CD4-positive, CD25-positive, alpha-beta regulatory T cell (primary cell): ENCODE data around the gene PDGFRA. TPM values are rescaled to one million over a fixed set of nuclear protein-coding genes. Genes with fewer than 3 reads are reported as not detected.

Source experiments
- ATAC-seq, 2 donors: fragments of 150-1000 bp; cut with Tn5 transposase; one replicate each; pipeline ENCODE4 v1.10.0; 2021; ENCODE audit warnings: low read depth in 2 of 2, moderate number of reproducible peaks in 2 of 2, moderate library complexity in 1 of 2
- DNase-seq, 3 donors: peaks; one replicate each; pipeline versions ENCODE4 v3.0.0 to v3.0.0-alpha.2; 2012 to 2022; ENCODE audit warnings: mixed read lengths in 1 of 3
- H3K27ac ChIP-seq: one replicate; pipeline ENCODE4 v1.7.0; 2013; ENCODE audit warnings: mild to moderate bottlenecking, low read length; ENCODE audit not compliant: insufficient read depth, poor library complexity, severe bottlenecking
- H3K27me3 ChIP-seq: one replicate; pipeline ENCODE4 v1.7.0; 2013; ENCODE audit warnings: low read length; ENCODE audit not compliant: control insufficient read depth, insufficient read depth
- H3K36me3 ChIP-seq: one replicate; pipeline ENCODE4 v1.7.0; 2013; ENCODE audit warnings: mild to moderate bottlenecking, low read length, moderate library complexity; ENCODE audit not compliant: control insufficient read depth, insufficient read depth
- H3K4me1 ChIP-seq: 2 replicates; pipeline ENCODE4 v1.7.0; 2013; ENCODE audit warnings: mild to moderate bottlenecking, low read length; ENCODE audit not compliant: insufficient read depth, control insufficient read depth, poor library complexity, severe bottlenecking
- H3K4me3 ChIP-seq: one replicate; pipeline ENCODE4 v1.7.0; 2013; ENCODE audit warnings: low read depth, mild to moderate bottlenecking, low read length, moderate library complexity
- H3K9me3 ChIP-seq, 2 experiments: 1 replicate in 1 of 2; 2 replicates in 1 of 2; pipeline ENCODE4 v1.7.0; 2013; ENCODE audit warnings: low read length in 2 of 2, mild to moderate bottlenecking in 1 of 2, moderate library complexity in 1 of 2; ENCODE audit not compliant: control insufficient read depth in 2 of 2
- H3K27ac Mint-ChIP-seq, 3 donors: one replicate each; pipeline ENCODE4 v1.8.0; 2020 to 2022; ENCODE audit warnings: mild to moderate bottlenecking in 3 of 3, mixed read lengths in 3 of 3, moderate library complexity in 2 of 3
- H3K27me3 Mint-ChIP-seq: one replicate; pipeline ENCODE4 v1.8.0; 2022; ENCODE audit warnings: mild to moderate bottlenecking, mixed read lengths
- H3K36me3 Mint-ChIP-seq: one replicate; pipeline ENCODE4 v1.8.0; 2020; ENCODE audit warnings: mixed read lengths
- H3K4me1 Mint-ChIP-seq, 4 donors: one replicate each; pipeline ENCODE4 v1.8.0; 2020 to 2022; ENCODE audit warnings: mixed read lengths in 4 of 4, mild to moderate bottlenecking in 1 of 4
- H3K4me3 Mint-ChIP-seq, 4 donors: one replicate each; pipeline ENCODE4 v1.8.0; 2020 to 2022; ENCODE audit warnings: mild to moderate bottlenecking in 4 of 4, mixed read lengths in 4 of 4, moderate library complexity in 3 of 4
- H3K9me3 Mint-ChIP-seq, 7 donors: one replicate each; pipeline ENCODE4 v1.8.0; 2020 to 2022; ENCODE audit warnings: mixed read lengths in 7 of 7, mild to moderate bottlenecking in 3 of 7, moderate library complexity in 2 of 7
- polyA plus RNA-seq, 4 donors: library from polyadenylated mRNA; unstranded; fragments of 300-500 nt; fragmentation: Illumina TruSeq; gene quantifications; one replicate each; pipeline ENCODE4 v1.2.3, GENCODE V29; 2021
- total RNA-seq: library from RNA; stranded (reverse); gene quantifications from one replicate; pipeline ENCODE4 v1.2.3, GENCODE V29; 2022

Gene PDGFRA
- total and polyA plus RNA-seq, 5 donors from 2014 or later, result not detected

DNA sequence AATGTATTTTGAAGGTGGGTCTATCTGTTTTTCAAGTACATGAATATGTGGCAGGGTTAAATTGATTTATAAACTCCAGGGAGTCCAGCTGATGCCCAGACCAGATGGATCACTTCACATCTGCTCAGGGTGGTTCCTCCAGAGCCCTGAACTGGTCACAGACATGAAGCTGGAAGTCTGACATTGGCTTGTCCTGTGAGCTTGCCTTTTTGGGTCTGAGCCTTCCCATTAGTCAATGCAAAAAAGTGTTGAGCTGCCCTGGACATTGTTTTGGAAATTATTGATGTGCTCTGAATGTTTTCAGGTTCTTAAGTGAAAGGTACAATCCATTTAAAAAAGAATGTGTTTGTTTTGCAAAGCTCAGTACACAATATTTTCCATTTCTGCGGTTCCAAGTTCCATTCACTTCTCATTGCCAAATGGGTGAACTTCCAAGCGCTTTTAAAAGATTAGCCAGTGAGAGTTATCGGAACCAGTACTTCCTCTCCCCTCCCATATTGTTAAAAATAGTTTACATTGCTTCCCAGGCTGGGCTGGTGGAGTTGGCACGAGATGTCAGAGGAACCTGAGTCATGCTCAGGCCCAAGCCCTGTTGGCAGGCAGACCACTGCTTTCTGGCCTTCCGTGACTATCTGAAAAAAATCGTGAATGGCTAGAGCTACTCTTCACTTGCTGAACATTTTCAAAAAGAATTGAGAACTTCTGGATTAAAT is 52.1 kb downstream of the PDGFRA start:
- H3K27me3 ChIP-seq, result no peaks in the 10 kb centered on the region

DNA sequence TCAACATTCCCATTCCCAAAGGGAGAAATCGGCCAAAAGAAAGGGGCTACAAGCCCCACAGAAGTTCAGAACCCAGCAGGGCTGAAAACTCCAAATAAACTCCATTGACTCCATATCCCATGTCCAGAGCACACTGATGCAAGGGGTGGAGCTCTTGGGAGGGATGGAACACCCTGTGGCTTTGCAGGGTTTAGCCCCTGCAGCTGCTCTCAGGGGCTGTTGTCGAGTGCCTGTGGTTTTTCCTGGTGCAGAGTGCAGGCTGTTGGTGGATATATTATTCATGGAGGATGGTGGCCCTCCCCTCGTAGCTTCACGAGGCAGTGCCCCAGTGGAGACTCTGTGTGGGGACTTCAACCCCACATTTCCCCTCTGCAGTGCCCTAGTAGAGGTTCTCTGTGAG is 53.7 kb downstream of the PDGFRA start:
- Histone ChIP-seq H3K27ac (no peak overlapping the region), H3K9me3 (peaks cover 0 to 13% of the 10 kb centered on the region in 2 experiments), H3K27me3 (no peaks in the 10 kb centered on the region), H3K36me3 (no peaks in the 10 kb centered on the region), H3K4me3 (no peak overlapping the region), H3K4me1 (no peaks in the 10 kb centered on the region)
- no peaks in the 10 kb centered on the region for H3K4me1 Mint-ChIP-seq
- H3K36me3 Mint-ChIP-seq, result no peaks in the 10 kb centered on the region
- H3K4me3 Mint-ChIP-seq, result no peak overlapping the region
- ATAC-seq (no peak), DNase-seq (no peak)
- no peak overlapping the region for H3K27ac Mint-ChIP-seq
- H3K9me3 Mint-ChIP-seq, result peaks cover under 1 to 20% (median 7%) of the 10 kb centered on the region in 7 donors
- peaks cover 8% of the 10 kb centered on the region for H3K27me3 Mint-ChIP-seq

More for the DNA sequence above, 52.1 kb downstream of the PDGFRA start:
- Mint-ChIP-seq H3K27ac (no peak overlapping the region), H3K27me3 (peaks cover 12% of the 10 kb centered on the region), H3K9me3 (peaks cover 3 to 20% (median 7%) of the 10 kb centered on the region in 7 donors), H3K36me3 (no peaks in the 10 kb centered on the region), H3K4me3 (peak overlapping the region in 1 of 4 donors; percentile 65), H3K4me1 (no peaks in the 10 kb centered on the region)
- Histone ChIP-seq H3K27ac (no peak overlapping the region), H3K36me3 (no peaks in the 10 kb centered on the region), H3K4me3 (no peak overlapping the region), H3K4me1 (no peaks in the 10 kb centered on the region), H3K9me3 (peaks cover 0 to 13% of the 10 kb centered on the region in 2 experiments)
- DNase-seq, result no peak
- ATAC-seq, result no peak

- no peak overlapping the region for H3K27ac ChIP-seq
- no peaks in the 10 kb centered on the region for H3K27me3 ChIP-seq
- no peak for ATAC-seq
- no peaks in the 10 kb centered on the region for H3K4me1 ChIP-seq
- H3K9me3 Mint-ChIP-seq, result peaks cover 0 to 5% (median under 1%) of the 10 kb centered on the region in 7 donors
- no peaks in the 10 kb centered on the region for H3K4me1 Mint-ChIP-seq
- H3K27me3 Mint-ChIP-seq, result peaks cover 4% of the 10 kb centered on the region
- H3K27ac Mint-ChIP-seq, result no peak overlapping the region
- H3K4me3 ChIP-seq, result no peak overlapping the region
- DNase-seq, result peak in 1 of 3 donors; percentile 16
- no peak overlapping the region for H3K4me3 Mint-ChIP-seq
- H3K36me3 Mint-ChIP-seq, result no peaks in the 10 kb centered on the region
- H3K9me3 ChIP-seq, result no peaks in the 10 kb centered on the region
- no peaks in the 10 kb centered on the region for H3K36me3 ChIP-seq
Measured at GRCh38 chr4:54289316-54289715, 60.2 kb downstream of the PDGFRA start.

DNA sequence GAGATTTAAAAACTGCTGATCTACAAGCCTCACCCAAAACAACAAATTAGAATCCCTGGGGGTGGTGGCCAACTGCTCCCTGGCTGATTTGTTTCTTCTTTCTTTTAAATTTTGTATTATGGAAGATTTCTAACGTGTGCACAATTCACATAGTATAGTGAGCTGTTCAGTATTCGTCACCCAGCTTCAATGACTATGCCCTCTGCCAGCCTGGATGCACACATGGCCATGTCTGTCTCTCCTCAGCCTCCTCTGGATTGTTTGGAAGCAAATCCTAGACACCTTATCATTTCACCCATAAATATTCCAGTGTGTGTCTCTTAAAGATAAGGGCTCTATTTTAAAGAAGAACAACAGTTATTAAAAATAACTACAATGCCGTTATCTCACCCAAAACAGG is 61.9 kb downstream of the PDGFRA start:
- H3K4me3 Mint-ChIP-seq, result no peak overlapping the region
- H3K36me3 ChIP-seq, result no peaks in the 10 kb centered on the region

DNA sequence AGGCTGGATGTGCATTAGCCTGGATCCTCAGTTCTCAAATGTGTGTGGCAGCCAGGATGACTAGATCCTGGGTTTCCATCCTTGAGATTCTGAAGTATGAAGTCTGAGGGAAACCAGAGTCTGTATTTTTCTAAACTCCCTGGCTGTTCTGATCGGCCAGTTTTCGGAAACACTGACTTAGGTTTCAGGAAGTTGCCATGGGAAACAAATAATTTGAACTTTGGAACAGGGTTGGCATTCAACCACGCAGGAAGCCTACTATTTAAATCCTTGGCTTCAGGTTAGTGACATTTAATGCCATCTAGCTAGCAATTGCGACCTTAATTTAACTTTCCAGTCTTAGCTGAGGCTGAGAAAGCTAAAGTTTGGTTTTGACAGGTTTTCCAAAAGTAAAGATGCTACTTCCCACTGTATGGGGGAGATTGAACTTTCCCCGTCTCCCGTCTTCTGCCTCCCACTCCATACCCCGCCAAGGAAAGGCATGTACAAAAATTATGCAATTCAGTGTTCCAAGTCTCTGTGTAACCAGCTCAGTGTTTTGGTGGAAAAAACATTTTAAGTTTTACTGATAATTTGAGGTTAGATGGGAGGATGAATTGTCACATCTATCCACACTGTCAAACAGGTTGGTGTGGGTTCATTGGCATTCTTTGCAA is 67.6 kb downstream of the PDGFRA start:
- no peaks in the 10 kb centered on the region for H3K9me3 ChIP-seq
- Mint-ChIP-seq H3K27me3 (peaks cover 5% of the 10 kb centered on the region), H3K27ac (no peak overlapping the region), H3K36me3 (no peaks in the 10 kb centered on the region), H3K4me1 (no peaks in the 10 kb centered on the region), H3K4me3 (no peak overlapping the region), H3K9me3 (no peaks in the 10 kb centered on the region)
- H3K27me3 ChIP-seq, result no peaks in the 10 kb centered on the region
- no peak overlapping the region for H3K4me3 ChIP-seq
- no peaks in the 10 kb centered on the region for H3K36me3 ChIP-seq
- DNase-seq (no peak), ATAC-seq (no peak)
- H3K4me1 ChIP-seq, result no peaks in the 10 kb centered on the region
- no peak overlapping the region for H3K27ac ChIP-seq

More for the DNA sequence above, 61.9 kb downstream of the PDGFRA start:
- Histone ChIP-seq H3K4me3 (no peak overlapping the region), H3K27ac (no peak overlapping the region), H3K9me3 (no peaks in the 10 kb centered on the region), H3K27me3 (no peaks in the 10 kb centered on the region), H3K4me1 (no peaks in the 10 kb centered on the region)
- no peaks in the 10 kb centered on the region for H3K4me1 Mint-ChIP-seq
- no peak overlapping the region for H3K27ac Mint-ChIP-seq
- no peaks in the 10 kb centered on the region for H3K27me3 Mint-ChIP-seq
- ATAC-seq (no peak), DNase-seq (no peak)
- H3K36me3 Mint-ChIP-seq, result no peaks in the 10 kb centered on the region
- no peaks in the 10 kb centered on the region for H3K9me3 Mint-ChIP-seq

DNA sequence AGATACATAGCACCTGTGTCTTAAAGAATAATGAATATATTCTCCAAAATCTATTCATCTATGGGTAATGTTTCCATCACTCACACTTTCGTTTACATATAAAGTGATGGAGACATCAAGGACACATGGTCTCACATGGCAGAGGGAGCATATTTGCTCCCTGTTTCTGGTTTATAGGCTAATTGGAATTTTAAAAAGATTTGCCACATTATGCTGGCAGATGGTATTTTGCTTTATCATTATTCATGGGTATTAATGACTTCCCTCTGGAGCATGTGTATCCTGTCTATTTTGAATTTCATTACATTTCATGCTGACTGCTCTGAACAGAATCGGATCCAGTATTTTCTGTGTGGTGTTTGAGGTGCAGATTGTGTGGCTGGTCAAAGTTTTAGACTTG is 79.0 kb downstream of the PDGFRA start:
- H3K27ac Mint-ChIP-seq, result no peak overlapping the region
- Histone ChIP-seq H3K9me3 (no peaks in the 10 kb centered on the region), H3K36me3 (no peaks in the 10 kb centered on the region), H3K27ac (no peak overlapping the region), H3K4me3 (no peak overlapping the region), H3K4me1 (no peaks in the 10 kb centered on the region), H3K27me3 (peaks cover 3% of the 10 kb centered on the region)
- H3K9me3 Mint-ChIP-seq, result peaks cover 0 to 18% (median 3%) of the 10 kb centered on the region in 7 donors
- DNase-seq, result no peak
- no peaks in the 10 kb centered on the region for H3K36me3 Mint-ChIP-seq
- H3K4me3 Mint-ChIP-seq, result no peak overlapping the region
- no peak for ATAC-seq
- H3K27me3 Mint-ChIP-seq, result peaks cover 4% of the 10 kb centered on the region
- H3K4me1 Mint-ChIP-seq, result no peaks in the 10 kb centered on the region

- Histone ChIP-seq H3K27me3 (no peaks in the 10 kb centered on the region), H3K4me3 (no peak overlapping the region), H3K36me3 (no peaks in the 10 kb centered on the region), H3K9me3 (no peaks in the 10 kb centered on the region), H3K27ac (no peak overlapping the region), H3K4me1 (no peaks in the 10 kb centered on the region)
- DNase-seq, result peak in 1 of 3 donors; percentile 87
- ATAC-seq, result no peak
- no peak overlapping the region for H3K4me3 Mint-ChIP-seq
- peaks cover 4% of the 10 kb centered on the region for H3K27me3 Mint-ChIP-seq
- H3K36me3 Mint-ChIP-seq, result no peaks in the 10 kb centered on the region
- H3K4me1 Mint-ChIP-seq, result no peaks in the 10 kb centered on the region
- peaks cover 0 to 3% (median 0%) of the 10 kb centered on the region in 7 donors for H3K9me3 Mint-ChIP-seq
- peak overlapping the region in 1 of 3 donors; percentile 10 for H3K27ac Mint-ChIP-seq
Measured at GRCh38 chr4:54315561-54316538, 86.8 kb downstream of the PDGFRA start.
